ENCODE results near the gene CDH13. TPM values are rescaled to one million over a fixed set of nuclear protein-coding genes. Genes with fewer than 3 reads are reported as not detected.

Gene CDH13
- total and polyA plus RNA-seq, 10 of the 15 experiments (the other 5 are each of a cell fraction or from before 2014, with no cell fraction given), result under 0.01 to 0.05 TPM; not detected in 8

GRCh38 chr16:82878466-82878865, 251.7 kb downstream of the CDH13 start:
- Histone ChIP-seq H3K9ac (ENCODE audit: control insufficient read depth, insufficient read depth, low read length) (no peak overlapping the region), H2AFZ (ENCODE audit: control insufficient read depth, low read depth, low read length) (no peak overlapping the region), H3K4me2 (ENCODE audit: control insufficient read depth, insufficient read depth) (no peak overlapping the region), H3K79me2 (ENCODE audit: control insufficient read depth, insufficient read depth, low read length) (no peaks in the 10 kb centered on the region), H3K36me3 (ENCODE audit: control insufficient read depth in 2 of 2, insufficient read depth in 2 of 2, low read length in 1 of 2) (no peaks in the 10 kb centered on the region), H3K27ac (ENCODE audit: control insufficient read depth, insufficient read depth) (no peak overlapping the region), H3K4me1 (ENCODE audit: control insufficient read depth, insufficient read depth, low read length) (no peaks in the 10 kb centered on the region), H3K27me3 (replicated peaks in 1 of 2; ENCODE audit: control insufficient read depth in 2 of 2, insufficient read depth in 2 of 2, low read length in 1 of 2) (no peaks in the 10 kb centered on the region), H3K9me3 (replicated peaks; ENCODE audit: control insufficient read depth, insufficient read depth, low read length) (no peaks in the 10 kb centered on the region), H4K20me1 (ENCODE audit: control insufficient read depth, insufficient read depth) (no peaks in the 10 kb centered on the region), H3K4me3 (no peak overlapping the region)
- ATAC-seq (no peak), DNase-seq (ENCODE audit: low read depth, low spot score) (no peak), FAIRE-seq (no peak)
- in situ Hi-C loops (cut with MboI), result no loop called here
- ChIA-PET RAD21 (ENCODE audit: unreplicated experiment) (no interaction called here), SMC1A (ENCODE audit: uncharacterized antibody, unreplicated experiment) (interaction anchor here (0.7 kb wide), 1 partner anchor 63 kb away, joined by 3 read pairs; no protein-coding TSS in a partner anchor), POLR2A (no interaction called here), CTCF (no interaction called here)
- BruUV-seq (replicated peaks), result no TSS peak
- intact Hi-C loops (cut with micrococcal nuclease; ENCODE audit: unreplicated experiment), result no loop called here
- 32% methylated on average over 5 of the region's 5 CpGs for WGBS (ENCODE audit: insufficient coverage, insufficient replicate concordance, low lambda C conversion rate, missing lambda C conversion rate)
- TF ChIP-seq MYC (IDR thresholded peaks at IDR 0.05; ENCODE audit: insufficient read depth, insufficient read length, insufficient replicate concordance, low read length, severe bottlenecking) (no peak), CEBPZ (IDR thresholded peaks at IDR 0.05; ENCODE audit: low read depth, low read length) (no peak), CUX1 (IDR thresholded peaks at IDR 0.05; ENCODE audit: insufficient replicate concordance, low read depth, low read length) (no peak), TAF1 (IDR thresholded peaks at IDR 0.05; ENCODE audit: borderline replicate concordance, low read depth, low read length) (no peak), ZNF274 (IDR thresholded peaks at IDR 0.05; ENCODE audit: insufficient read depth, insufficient read length) (no peak)
- TF ChIP-seq, protein P1, sequence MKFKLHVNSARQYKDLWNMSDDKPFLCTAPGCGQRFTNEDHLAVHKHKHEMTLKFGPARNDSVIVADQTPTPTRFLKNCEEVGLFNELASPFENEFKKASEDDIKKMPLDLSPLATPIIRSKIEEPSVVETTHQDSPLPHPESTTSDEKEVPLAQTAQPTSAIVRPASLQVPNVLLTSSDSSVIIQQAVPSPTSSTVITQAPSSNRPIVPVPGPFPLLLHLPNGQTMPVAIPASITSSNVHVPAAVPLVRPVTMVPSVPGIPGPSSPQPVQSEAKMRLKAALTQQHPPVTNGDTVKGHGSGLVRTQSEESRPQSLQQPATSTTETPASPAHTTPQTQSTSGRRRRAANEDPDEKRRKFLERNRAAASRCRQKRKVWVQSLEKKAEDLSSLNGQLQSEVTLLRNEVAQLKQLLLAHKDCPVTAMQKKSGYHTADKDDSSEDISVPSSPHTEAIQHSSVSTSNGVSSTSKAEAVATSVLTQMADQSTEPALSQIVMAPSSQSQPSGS (IDR thresholded peaks at IDR 0.05; ENCODE audit: low read length), result no peak
- TF ChIP-seq, protein P2, sequence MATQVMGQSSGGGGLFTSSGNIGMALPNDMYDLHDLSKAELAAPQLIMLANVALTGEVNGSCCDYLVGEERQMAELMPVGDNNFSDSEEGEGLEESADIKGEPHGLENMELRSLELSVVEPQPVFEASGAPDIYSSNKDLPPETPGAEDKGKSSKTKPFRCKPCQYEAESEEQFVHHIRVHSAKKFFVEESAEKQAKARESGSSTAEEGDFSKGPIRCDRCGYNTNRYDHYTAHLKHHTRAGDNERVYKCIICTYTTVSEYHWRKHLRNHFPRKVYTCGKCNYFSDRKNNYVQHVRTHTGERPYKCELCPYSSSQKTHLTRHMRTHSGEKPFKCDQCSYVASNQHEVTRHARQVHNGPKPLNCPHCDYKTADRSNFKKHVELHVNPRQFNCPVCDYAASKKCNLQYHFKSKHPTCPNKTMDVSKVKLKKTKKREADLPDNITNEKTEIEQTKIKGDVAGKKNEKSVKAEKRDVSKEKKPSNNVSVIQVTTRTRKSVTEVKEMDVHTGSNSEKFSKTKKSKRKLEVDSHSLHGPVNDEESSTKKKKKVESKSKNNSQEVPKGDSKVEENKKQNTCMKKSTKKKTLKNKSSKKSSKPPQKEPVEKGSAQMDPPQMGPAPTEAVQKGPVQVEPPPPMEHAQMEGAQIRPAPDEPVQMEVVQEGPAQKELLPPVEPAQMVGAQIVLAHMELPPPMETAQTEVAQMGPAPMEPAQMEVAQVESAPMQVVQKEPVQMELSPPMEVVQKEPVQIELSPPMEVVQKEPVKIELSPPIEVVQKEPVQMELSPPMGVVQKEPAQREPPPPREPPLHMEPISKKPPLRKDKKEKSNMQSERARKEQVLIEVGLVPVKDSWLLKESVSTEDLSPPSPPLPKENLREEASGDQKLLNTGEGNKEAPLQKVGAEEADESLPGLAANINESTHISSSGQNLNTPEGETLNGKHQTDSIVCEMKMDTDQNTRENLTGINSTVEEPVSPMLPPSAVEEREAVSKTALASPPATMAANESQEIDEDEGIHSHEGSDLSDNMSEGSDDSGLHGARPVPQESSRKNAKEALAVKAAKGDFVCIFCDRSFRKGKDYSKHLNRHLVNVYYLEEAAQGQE (IDR thresholded peaks at IDR 0.05; ENCODE audit: low read depth, low read length), result no peak
- TF ChIP-seq, protein P3, sequence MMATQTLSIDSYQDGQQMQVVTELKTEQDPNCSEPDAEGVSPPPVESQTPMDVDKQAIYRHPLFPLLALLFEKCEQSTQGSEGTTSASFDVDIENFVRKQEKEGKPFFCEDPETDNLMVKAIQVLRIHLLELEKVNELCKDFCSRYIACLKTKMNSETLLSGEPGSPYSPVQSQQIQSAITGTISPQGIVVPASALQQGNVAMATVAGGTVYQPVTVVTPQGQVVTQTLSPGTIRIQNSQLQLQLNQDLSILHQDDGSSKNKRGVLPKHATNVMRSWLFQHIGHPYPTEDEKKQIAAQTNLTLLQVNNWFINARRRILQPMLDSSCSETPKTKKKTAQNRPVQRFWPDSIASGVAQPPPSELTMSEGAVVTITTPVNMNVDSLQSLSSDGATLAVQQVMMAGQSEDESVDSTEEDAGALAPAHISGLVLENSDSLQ (IDR thresholded peaks at IDR 0.05), result no peak
